WTC11 (cell line): ENCODE measurements around the gene PTPN3. TPM values are rescaled to one million over a fixed set of nuclear protein-coding genes. Genes with fewer than 3 reads are reported as not detected.

Source experiments
- ATAC-seq: fragments of 200-7000 bp; cut with Tn5 transposase; 2 replicates; pipeline ENCODE4 v1.10.0; 2021; ENCODE audit warnings: mild to moderate bottlenecking, moderate library complexity
- CTCF ChIA-PET: fragments of 300-600 bp; sonication (Branson Sonifier 250); formaldehyde crosslinking; loops from one replicate; lab custom pipeline; 2021; ENCODE audit warnings: antibody characterized with exemption; lab: Charles Lee
- POLR2A ChIA-PET: fragments of 350-600 bp; sonication (Branson Sonifier 250); formaldehyde crosslinking; loops from one replicate; lab custom pipeline; 2021; ENCODE audit warnings: antibody characterized with exemption; lab: Charles Lee
- DNase-seq: peaks from one replicate; pipeline ENCODE4 v3.0.0; 2021; ENCODE audit warnings: low spot score
- H3K27ac Mint-ChIP-seq: 2 replicates; pipeline ENCODE4 v1.8.0; 2021; ENCODE audit warnings: mixed read lengths
- H3K27me3 Mint-ChIP-seq: 2 replicates; pipeline ENCODE4 v1.8.0; 2021; ENCODE audit warnings: low read depth, mild to moderate bottlenecking, moderate library complexity, mixed read lengths
- H3K36me3 Mint-ChIP-seq: 2 replicates; pipeline ENCODE4 v1.8.0; 2021; ENCODE audit warnings: mixed read lengths
- H3K4me1 Mint-ChIP-seq: 2 replicates; pipeline ENCODE4 v1.8.0; 2022; ENCODE audit warnings: mixed read lengths
- H3K4me3 Mint-ChIP-seq: 2 replicates; pipeline ENCODE4 v1.8.0; 2021; ENCODE audit warnings: mild to moderate bottlenecking, moderate library complexity, mixed read lengths
- H3K9me3 Mint-ChIP-seq: 2 replicates; pipeline ENCODE4 v1.8.0; 2021; ENCODE audit warnings: mixed read lengths
- E2F1 ChIP-seq: sonication (generic); formaldehyde crosslinking; IDR thresholded peaks from 2 replicates; pipeline ENCODE4 v1.8.0; 2022; ENCODE audit warnings: mild to moderate bottlenecking, missing genetic modification reagents
- E2F4 ChIP-seq: sonication (generic); formaldehyde crosslinking; IDR thresholded peaks from 2 replicates; pipeline ENCODE4 v1.8.1; 2022; ENCODE audit warnings: low read depth, mild to moderate bottlenecking, moderate library complexity, missing genetic modification reagents, borderline replicate concordance
- EMX1 ChIP-seq: fragments of 250-450 bp; sonication (Bioruptor Pico); IDR thresholded peaks from 2 replicates; pipeline ENCODE4 v1.8.0; 2021; ENCODE audit warnings: mild to moderate bottlenecking
- FOXJ3 ChIP-seq: sonication (generic); formaldehyde crosslinking; IDR thresholded peaks from 2 replicates; pipeline ENCODE4 v1.9.0; 2021; ENCODE audit warnings: missing genetic modification reagents, mild to moderate bottlenecking, borderline replicate concordance
- HMGA2 ChIP-seq: fragments of 250-450 bp; sonication (Bioruptor Pico); IDR thresholded peaks from 2 replicates; pipeline ENCODE4 v1.4.0; 2021; ENCODE audit warnings: mild to moderate bottlenecking, moderate library complexity
- HMGXB4 ChIP-seq: sonication (generic); formaldehyde crosslinking; IDR thresholded peaks from 2 replicates; pipeline ENCODE4 v1.8.1; 2023; ENCODE audit warnings: mild to moderate bottlenecking, moderate library complexity, missing genetic modification reagents
- MXD4 ChIP-seq: fragments of 250-450 bp; sonication (Bioruptor Pico); IDR thresholded peaks from 2 replicates; pipeline ENCODE4 v1.8.0; 2021; ENCODE audit warnings: mild to moderate bottlenecking, moderate library complexity, borderline replicate concordance
- NR2C2 ChIP-seq: sonication (generic); formaldehyde crosslinking; IDR thresholded peaks from 2 replicates; pipeline ENCODE4 v1.8.0; 2022; ENCODE audit warnings: mild to moderate bottlenecking, missing genetic modification reagents
- NR3C1 ChIP-seq: sonication (generic); formaldehyde crosslinking; conservative IDR thresholded peaks from 2 replicates; pipeline ENCODE4 v1.8.1; 2023; ENCODE audit warnings: low read depth, mild to moderate bottlenecking, missing genetic modification reagents
- OVOL2 ChIP-seq: fragments of 250-450 bp; sonication (Bioruptor Pico); IDR thresholded peaks from 2 replicates; pipeline ENCODE4 v1.9.0; 2021; ENCODE audit warnings: mild to moderate bottlenecking, borderline replicate concordance
- PREB ChIP-seq: sonication (generic); formaldehyde crosslinking; IDR thresholded peaks from 2 replicates; pipeline ENCODE4 v1.8.1; 2022; ENCODE audit warnings: mild to moderate bottlenecking, missing genetic modification reagents, moderate library complexity, borderline replicate concordance
- PRRX2 ChIP-seq: fragments of 250-450 bp; sonication (Bioruptor Pico); IDR thresholded peaks from 2 replicates; pipeline ENCODE4 v1.8.0; 2021; ENCODE audit warnings: mild to moderate bottlenecking
- RORB ChIP-seq: fragments of 250-450 bp; sonication (Bioruptor Pico); IDR thresholded peaks from 2 replicates; pipeline ENCODE4 v1.9.0; 2021; ENCODE audit warnings: mild to moderate bottlenecking
- SMAD3 ChIP-seq: sonication (generic); formaldehyde crosslinking; IDR thresholded peaks from 2 replicates; pipeline ENCODE4 v1.8.0; 2022; ENCODE audit warnings: missing genetic modification reagents, mild to moderate bottlenecking, borderline replicate concordance
- TCF7 ChIP-seq: sonication (generic); formaldehyde crosslinking; IDR thresholded peaks from 2 replicates; pipeline ENCODE4 v1.8.0; 2022; ENCODE audit warnings: mild to moderate bottlenecking, low read depth, missing genetic modification reagents, moderate library complexity
- USF1 ChIP-seq: sonication (generic); formaldehyde crosslinking; IDR thresholded peaks from 2 replicates; pipeline ENCODE4 v1.8.0; 2022; ENCODE audit warnings: mild to moderate bottlenecking, missing genetic modification reagents
- USF2 ChIP-seq: sonication (generic); formaldehyde crosslinking; IDR thresholded peaks from 2 replicates; pipeline ENCODE4 v1.8.1; 2023; ENCODE audit warnings: mild to moderate bottlenecking, missing genetic modification reagents, moderate library complexity
- ZBTB21 ChIP-seq: sonication (generic); formaldehyde crosslinking; IDR thresholded peaks from 2 replicates; pipeline ENCODE4 v1.8.1; 2023; ENCODE audit warnings: mild to moderate bottlenecking, missing genetic modification reagents, borderline replicate concordance
- ZSCAN18 ChIP-seq: fragments of 250-450 bp; sonication (Bioruptor Pico); IDR thresholded peaks from 2 replicates; pipeline ENCODE4 v2.1.2; 2022; ENCODE audit warnings: mild to moderate bottlenecking, moderate library complexity
- total RNA-seq: library from RNA; stranded (reverse); gene quantifications from 3 replicates; pipeline ENCODE4 v1.2.3, GENCODE V29; 2021
- TF ChIP-seq, protein P1 (sequence below): sonication (generic); formaldehyde crosslinking; IDR thresholded peaks from 2 replicates; pipeline ENCODE4 v1.8.1; 2022; ENCODE audit warnings: mild to moderate bottlenecking, moderate library complexity, missing genetic modification reagents

PTPN3 gene
- total RNA-seq, 1 experiment from 2014 or later, result 1.7 TPM

- Mint-ChIP-seq H3K4me3 (no peak overlapping the region), H3K27ac (0 out of 2 replicates have a peak overlapping the region, but pooled peaks have one; percentile 34), H3K4me1 (peaks cover 32% of the 10 kb centered on the region), H3K9me3 (no peaks in the 10 kb centered on the region), H3K27me3 (no peaks in the 10 kb centered on the region), H3K36me3 (no peaks in the 10 kb centered on the region)
- POLR2A ChIA-PET, result no interaction called here
- TF ChIP-seq USF1 (CRISPR knock-in tag), result no peak
- TF ChIP-seq PRRX2, result no peak
- no peak for TF ChIP-seq NR3C1
- TF ChIP-seq NR2C2 (CRISPR knock-in tag), result no peak
- no peak for TF ChIP-seq TCF7 (CRISPR knock-in tag)
- TF ChIP-seq USF2 (CRISPR knock-in tag), result no peak
- no peak for TF ChIP-seq EMX1
- TF ChIP-seq, protein P1, sequence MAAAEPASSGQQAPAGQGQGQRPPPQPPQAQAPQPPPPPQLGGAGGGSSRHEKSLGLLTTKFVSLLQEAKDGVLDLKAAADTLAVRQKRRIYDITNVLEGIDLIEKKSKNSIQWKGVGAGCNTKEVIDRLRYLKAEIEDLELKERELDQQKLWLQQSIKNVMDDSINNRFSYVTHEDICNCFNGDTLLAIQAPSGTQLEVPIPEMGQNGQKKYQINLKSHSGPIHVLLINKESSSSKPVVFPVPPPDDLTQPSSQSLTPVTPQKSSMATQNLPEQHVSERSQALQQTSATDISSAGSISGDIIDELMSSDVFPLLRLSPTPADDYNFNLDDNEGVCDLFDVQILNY (CRISPR knock-in tag), result no peak
- no peak for TF ChIP-seq ZBTB21 (CRISPR knock-in tag)
- TF ChIP-seq RORB (CRISPR knock-in tag), result no peak
- TF ChIP-seq E2F1 (CRISPR knock-in tag), result no peak
- TF ChIP-seq ZSCAN18, result no peak
- no peak for TF ChIP-seq OVOL2
- TF ChIP-seq HMGA2 (CRISPR knock-in tag), result no peak
- no peak for TF ChIP-seq SMAD3 (CRISPR knock-in tag)
- TF ChIP-seq PREB (CRISPR knock-in tag), result no peak
- TF ChIP-seq E2F4 (CRISPR knock-in tag), result no peak
- no peak for TF ChIP-seq HMGXB4 (CRISPR knock-in tag)
- TF ChIP-seq FOXJ3 (CRISPR knock-in tag), result no peak
- TF ChIP-seq MXD4, result no peak
- no peak for DNase-seq
- ATAC-seq, result no peak
- CTCF ChIA-PET, result no interaction called here
These were observed 81.1 kb downstream of the PTPN3 start for GRCh38 chr9:109417054-109417453.
